ENCODE data around the gene CASD1.

DNA sequence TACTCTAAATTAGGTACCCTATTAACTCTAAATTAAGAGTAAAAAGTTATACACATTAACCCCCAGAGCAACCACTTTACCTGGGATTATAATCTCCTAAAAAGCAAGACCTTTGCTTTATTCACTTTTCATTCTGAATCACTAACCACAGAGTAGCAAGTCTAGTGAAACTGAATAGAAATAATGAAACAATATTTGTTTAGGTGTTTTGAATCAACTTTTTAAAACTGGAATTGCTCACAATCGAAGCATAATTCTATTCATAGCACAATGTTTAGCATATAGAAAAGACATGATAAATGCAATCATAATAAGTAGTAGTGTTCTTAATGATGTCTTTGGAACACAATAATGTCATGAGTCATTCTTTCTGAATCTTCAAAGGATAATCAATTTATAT is 37.0 kb upstream of the CASD1 start:
- TF ChIP-seq, protein P1, sequence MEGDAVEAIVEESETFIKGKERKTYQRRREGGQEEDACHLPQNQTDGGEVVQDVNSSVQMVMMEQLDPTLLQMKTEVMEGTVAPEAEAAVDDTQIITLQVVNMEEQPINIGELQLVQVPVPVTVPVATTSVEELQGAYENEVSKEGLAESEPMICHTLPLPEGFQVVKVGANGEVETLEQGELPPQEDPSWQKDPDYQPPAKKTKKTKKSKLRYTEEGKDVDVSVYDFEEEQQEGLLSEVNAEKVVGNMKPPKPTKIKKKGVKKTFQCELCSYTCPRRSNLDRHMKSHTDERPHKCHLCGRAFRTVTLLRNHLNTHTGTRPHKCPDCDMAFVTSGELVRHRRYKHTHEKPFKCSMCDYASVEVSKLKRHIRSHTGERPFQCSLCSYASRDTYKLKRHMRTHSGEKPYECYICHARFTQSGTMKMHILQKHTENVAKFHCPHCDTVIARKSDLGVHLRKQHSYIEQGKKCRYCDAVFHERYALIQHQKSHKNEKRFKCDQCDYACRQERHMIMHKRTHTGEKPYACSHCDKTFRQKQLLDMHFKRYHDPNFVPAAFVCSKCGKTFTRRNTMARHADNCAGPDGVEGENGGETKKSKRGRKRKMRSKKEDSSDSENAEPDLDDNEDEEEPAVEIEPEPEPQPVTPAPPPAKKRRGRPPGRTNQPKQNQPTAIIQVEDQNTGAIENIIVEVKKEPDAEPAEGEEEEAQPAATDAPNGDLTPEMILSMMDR (IDR thresholded peaks at IDR 0.05), result no peak
- TF ChIP-seq POLR2A (IDR thresholded peaks at IDR 0.05), result no peak

All from Peyer's patch (tissue), 4 donors.